Type B pancreatic cell (in vitro differentiated cells): ENCODE results near the gene FOXC1. TPM values are rescaled to one million over a fixed set of nuclear protein-coding genes. Genes with fewer than 3 reads are reported as not detected.

ENCODE experiments used
- DNase-seq: peaks from one replicate; pipeline ENCODE4 v3.0.0; 2021; ENCODE audit warnings: mixed read lengths; ENCODE audit not compliant: unreplicated experiment; ENCODE audit errors: extremely low spot score
- H3K27ac Mint-ChIP-seq: 2 replicates; pipeline ENCODE4 v1.8.0; 2021; ENCODE audit warnings: mild to moderate bottlenecking, mixed read lengths
- H3K27me3 Mint-ChIP-seq: 2 replicates; pipeline ENCODE4 v1.8.0; 2021; ENCODE audit warnings: mixed read lengths
- H3K36me3 Mint-ChIP-seq: 2 replicates; pipeline ENCODE4 v1.8.0; 2021; ENCODE audit warnings: mixed read lengths
- H3K4me1 Mint-ChIP-seq: one replicate; pipeline ENCODE4 v1.8.0; 2021; ENCODE audit warnings: mixed read lengths; ENCODE audit not compliant: unreplicated experiment
- H3K4me3 Mint-ChIP-seq: 2 replicates; pipeline ENCODE4 v1.8.0; 2021; ENCODE audit warnings: mild to moderate bottlenecking, mixed read lengths
- H3K9me3 Mint-ChIP-seq: 2 replicates; pipeline ENCODE4 v1.8.0; 2021; ENCODE audit warnings: mixed read lengths
- total RNA-seq: library from RNA; stranded (reverse); gene quantifications from 2 replicates; pipeline ENCODE4 v1.2.1, GENCODE V29; 2021; ENCODE audit warnings: low replicate concordance
- TF ChIP-seq, protein P1 (sequence below): fragments of 200-600 bp; sonication (generic); conservative IDR thresholded peaks from 2 replicates; pipeline ENCODE4 v1.5.0; 2021; ENCODE audit warnings: antibody characterized with exemption, mild to moderate bottlenecking

FOXC1 gene
- total RNA-seq, 1 donor from 2014 or later: 53.5 TPM

DNA sequence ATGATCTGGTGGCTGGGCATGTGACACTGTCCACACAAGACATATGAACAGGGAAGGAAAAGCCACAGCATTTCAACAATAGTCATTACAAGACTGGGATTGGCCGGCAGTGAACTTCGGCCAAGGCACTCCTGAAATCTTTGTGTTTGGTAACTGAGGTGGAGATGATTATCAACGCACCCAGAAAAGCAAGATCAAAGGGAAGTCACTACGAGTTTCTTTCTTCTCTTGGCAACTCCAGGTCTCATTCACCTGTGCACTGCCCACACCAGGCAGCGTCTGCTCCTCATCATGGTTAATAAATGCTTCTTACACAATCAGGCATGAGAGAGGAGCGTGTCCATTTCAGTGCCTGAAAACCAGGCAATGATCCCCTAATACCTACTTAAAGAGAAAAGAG is 20.5 kb upstream of the FOXC1 start:
- H3K36me3 Mint-ChIP-seq: no peaks in the 10 kb centered on the region
- no peak overlapping the region for H3K27ac Mint-ChIP-seq
- H3K4me3 Mint-ChIP-seq: no peak overlapping the region
- H3K9me3 Mint-ChIP-seq: peaks cover 7% of the 10 kb centered on the region
- peaks cover 5% of the 10 kb centered on the region for H3K4me1 Mint-ChIP-seq
- TF ChIP-seq, protein P1, sequence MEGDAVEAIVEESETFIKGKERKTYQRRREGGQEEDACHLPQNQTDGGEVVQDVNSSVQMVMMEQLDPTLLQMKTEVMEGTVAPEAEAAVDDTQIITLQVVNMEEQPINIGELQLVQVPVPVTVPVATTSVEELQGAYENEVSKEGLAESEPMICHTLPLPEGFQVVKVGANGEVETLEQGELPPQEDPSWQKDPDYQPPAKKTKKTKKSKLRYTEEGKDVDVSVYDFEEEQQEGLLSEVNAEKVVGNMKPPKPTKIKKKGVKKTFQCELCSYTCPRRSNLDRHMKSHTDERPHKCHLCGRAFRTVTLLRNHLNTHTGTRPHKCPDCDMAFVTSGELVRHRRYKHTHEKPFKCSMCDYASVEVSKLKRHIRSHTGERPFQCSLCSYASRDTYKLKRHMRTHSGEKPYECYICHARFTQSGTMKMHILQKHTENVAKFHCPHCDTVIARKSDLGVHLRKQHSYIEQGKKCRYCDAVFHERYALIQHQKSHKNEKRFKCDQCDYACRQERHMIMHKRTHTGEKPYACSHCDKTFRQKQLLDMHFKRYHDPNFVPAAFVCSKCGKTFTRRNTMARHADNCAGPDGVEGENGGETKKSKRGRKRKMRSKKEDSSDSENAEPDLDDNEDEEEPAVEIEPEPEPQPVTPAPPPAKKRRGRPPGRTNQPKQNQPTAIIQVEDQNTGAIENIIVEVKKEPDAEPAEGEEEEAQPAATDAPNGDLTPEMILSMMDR: no peak
- peaks cover 24% of the 10 kb centered on the region for H3K27me3 Mint-ChIP-seq
- peak; percentile 18 for DNase-seq

DNA sequence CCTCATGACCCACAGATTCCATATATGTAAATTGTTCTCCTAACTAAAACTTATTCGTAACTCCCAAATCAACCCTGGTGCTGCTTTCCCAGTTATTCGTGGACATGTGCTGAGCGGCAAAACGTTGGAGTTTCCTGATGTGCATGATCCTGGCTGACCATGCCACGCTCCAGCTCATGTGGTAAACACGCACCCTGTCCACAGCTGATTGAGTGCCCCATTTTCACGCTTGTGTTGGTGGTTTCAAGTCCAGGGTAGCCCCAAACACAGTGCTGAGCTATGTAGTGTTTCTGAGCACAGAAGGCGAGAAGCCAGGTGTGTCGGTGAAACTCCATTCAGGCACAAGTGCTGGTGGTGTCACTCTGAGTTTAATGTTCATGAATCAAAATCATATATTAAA is 19.1 kb upstream of the FOXC1 start:
- peak; percentile 50 for DNase-seq
- H3K36me3 Mint-ChIP-seq: no peaks in the 10 kb centered on the region
- no peak overlapping the region for H3K27ac Mint-ChIP-seq
- peaks cover 7% of the 10 kb centered on the region for H3K9me3 Mint-ChIP-seq
- H3K4me3 Mint-ChIP-seq: no peak overlapping the region
- H3K4me1 Mint-ChIP-seq: peaks cover 5% of the 10 kb centered on the region
- H3K27me3 Mint-ChIP-seq: peaks cover 28% of the 10 kb centered on the region
- TF ChIP-seq, protein P1: no peak

DNA sequence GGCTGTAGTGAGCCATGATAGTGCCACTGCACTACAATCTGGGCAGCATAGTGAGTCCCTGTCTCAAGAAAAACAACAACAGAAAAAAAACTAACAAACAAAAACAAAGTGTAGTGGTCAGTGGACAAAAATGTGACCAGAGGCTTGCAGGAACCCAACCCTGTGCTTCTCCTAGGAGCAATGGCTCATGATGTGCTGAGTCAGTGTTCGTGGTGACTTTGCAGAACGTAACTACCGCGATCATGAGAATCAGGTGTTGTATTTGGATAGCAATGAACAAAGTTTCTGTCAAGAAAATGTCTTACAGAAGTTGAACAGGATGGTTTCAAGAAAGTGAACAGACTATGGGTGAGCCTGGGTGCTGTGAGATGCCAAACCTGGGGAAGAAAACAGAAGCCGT is 18.5 kb upstream of the FOXC1 start:
- H3K36me3 Mint-ChIP-seq: no peaks in the 10 kb centered on the region
- no peak overlapping the region for H3K4me3 Mint-ChIP-seq
- H3K27me3 Mint-ChIP-seq: peaks cover 33% of the 10 kb centered on the region
- TF ChIP-seq, protein P1: no peak
- no peak overlapping the region for H3K27ac Mint-ChIP-seq
- peaks cover 8% of the 10 kb centered on the region for H3K4me1 Mint-ChIP-seq
- DNase-seq: peak; percentile 27
- H3K9me3 Mint-ChIP-seq: peaks cover 7% of the 10 kb centered on the region

DNA sequence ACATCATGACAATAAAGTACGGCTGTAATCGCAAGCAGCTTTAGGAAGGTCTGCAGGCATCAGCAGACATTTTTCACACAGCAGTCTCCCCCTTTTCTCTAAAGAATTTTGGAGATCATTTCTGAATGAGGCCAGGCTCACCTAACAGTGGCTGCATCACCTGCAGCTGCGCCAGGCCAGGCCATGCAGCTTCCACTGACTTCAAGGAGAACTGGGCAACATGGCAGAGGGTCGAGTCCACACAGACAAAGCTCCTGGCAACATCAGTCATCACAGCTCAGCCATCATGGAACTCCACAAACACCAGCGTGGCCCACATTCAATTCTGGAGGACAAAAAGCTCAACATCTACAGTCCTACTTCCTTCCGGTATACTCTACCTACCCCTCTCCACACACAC is 17.8 kb upstream of the FOXC1 start:
- Mint-ChIP-seq H3K27me3 (peaks cover 38% of the 10 kb centered on the region), H3K4me3 (no peak overlapping the region), H3K27ac (no peak overlapping the region), H3K36me3 (no peaks in the 10 kb centered on the region), H3K4me1 (peaks cover 14% of the 10 kb centered on the region), H3K9me3 (peaks cover 7% of the 10 kb centered on the region)
- TF ChIP-seq, protein P1: no peak
- peak; percentile 36 for DNase-seq

DNA sequence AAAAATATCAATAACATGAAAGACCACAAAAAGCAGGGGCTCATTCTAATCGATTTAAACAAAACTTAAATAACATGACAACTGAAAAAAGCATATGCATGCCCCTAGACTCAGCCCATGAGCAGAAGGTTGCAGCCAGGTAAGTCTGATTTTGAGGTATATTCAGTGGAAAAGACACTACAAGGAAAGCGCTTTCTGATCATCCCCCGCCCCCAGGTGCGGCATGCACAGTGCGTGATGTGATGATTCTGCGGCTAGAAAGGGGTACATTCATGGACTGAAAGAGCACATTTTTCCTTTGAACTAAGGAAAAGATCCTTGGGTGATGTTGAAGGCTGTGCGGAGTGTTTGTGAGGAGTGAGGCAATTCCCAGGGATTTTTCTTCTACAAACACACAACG is 16.9 kb upstream of the FOXC1 start:
- no peak overlapping the region for H3K4me3 Mint-ChIP-seq
- H3K4me1 Mint-ChIP-seq: peaks cover 23% of the 10 kb centered on the region
- peak; percentile 50 for DNase-seq
- peaks cover 7% of the 10 kb centered on the region for H3K9me3 Mint-ChIP-seq
- peaks cover 47% of the 10 kb centered on the region for H3K27me3 Mint-ChIP-seq
- no peak overlapping the region for H3K27ac Mint-ChIP-seq
- no peaks in the 10 kb centered on the region for H3K36me3 Mint-ChIP-seq
- TF ChIP-seq, protein P1: no peak
